Measurements from ENCODE around the gene ERCC4.
"Not testable (repeated sequence)": the region's sequence is repeated elsewhere in the genome, so short reads cannot be mapped to it uniquely, and the experiment has no call there.

The ERCC4 gene

DNA sequence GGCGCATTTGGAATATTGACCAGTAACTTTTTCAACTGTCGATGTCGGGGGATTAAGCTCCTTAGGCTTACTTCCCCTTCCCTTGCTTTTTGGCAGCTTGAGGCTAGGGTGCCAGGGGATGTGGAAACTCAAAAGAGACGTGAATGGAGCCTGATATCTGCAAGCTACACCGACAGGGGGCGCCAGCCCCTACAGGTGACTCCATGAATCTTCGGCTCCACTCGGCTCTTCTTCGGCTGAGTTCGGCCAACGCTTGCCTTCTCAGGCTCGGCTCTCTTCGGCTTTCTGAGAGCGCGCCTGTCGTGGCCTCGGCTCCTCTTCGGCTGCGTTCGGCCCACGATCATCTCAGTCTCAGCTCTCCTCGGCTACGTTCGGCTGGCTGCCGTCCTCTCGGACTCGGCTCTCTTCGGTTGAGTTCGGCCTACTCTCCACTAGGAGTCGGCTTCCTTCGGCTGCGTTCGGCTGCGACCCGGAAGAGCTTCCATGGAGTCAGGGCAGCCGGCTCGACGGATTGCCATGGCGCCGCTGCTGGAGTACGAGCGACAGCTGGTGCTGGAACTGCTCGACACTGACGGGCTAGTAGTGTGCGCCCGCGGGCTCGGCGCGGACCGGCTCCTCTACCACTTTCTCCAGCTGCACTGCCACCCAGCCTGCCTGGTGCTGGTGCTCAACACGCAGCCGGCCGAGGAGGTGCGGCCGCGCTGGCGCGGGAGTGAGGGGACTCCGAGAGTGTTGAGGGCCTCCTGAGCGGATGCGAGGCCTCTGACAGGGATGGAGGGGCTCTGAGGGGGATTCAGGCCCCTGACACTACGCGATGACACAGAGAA lies at the start of gene ERCC4:
Gene ERCC4, plus strand, starts transcription at position 472 of the 827 bp plus-strand sequence. Its CDS starts 12 bp downstream, at position 484.
- DNase-seq (ENCODE audit: insufficient read length, low spot score) (peak; percentile 95), FAIRE-seq (peak; percentile 98)

DNA sequence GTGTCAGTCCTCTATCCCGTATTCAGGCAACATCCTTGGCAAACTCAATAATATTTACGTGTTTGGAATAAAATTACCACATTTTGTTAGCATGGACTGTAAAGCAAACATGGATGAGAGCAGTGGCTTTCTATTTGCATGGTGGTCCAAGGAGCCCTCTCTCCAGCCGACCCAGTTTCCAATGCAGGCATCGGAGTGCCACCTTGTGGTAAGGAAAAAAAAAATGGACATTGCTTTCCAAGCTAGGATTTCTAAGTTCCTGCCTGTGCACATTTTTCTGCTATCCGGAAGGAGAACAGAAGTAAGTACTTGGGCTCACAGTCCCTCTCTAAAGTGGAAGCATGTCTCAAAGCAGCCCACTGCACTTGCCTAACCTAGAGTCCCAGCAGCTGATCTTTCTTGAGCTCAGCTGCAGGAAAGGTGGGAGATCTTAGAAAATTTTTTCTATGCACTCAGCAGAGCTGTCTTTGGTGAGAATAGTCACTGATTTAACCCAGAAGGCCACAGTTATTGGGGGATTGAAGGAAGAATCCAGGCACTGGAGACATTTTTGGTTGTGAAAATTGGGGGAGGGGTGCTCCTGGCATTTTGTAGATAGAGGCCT lies 46.0 kb upstream of the ERCC4 start:
- FAIRE-seq: no peak
- DNase-seq (ENCODE audit: insufficient read length, low spot score): peak; percentile 32

DNA sequence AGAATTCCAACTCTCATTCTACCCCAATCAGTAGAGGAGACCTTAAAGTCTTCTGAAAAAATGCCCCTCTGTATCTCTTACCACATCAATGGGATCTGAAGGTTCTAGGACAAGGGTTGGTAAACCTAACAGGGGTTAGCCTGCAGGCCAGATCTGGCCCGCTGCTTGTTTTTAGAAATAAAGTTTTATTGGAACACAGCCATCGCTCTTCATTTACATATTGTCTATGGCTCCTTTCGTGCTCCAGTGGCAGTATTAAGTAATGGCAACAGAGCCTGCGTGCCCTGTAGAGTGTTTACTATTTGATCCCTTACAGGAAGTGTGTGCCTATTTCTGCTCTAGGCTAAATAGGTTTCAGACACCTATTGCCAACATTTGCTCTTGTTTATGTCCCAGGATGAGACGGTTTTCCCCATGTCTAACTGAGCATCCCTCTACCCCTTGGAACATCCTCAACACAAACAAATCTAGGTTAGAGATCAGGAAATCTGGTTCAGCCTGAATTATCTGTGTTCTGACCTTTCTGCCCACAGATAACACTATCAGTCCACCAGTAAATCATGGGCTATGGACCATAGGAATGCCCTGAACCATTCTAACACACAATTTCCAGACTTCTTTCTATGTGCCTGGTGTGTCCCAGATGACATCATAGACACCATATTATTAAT lies 44.2 kb upstream of the ERCC4 start:
- DNase-seq (ENCODE audit: insufficient read length, low spot score) (no peak), FAIRE-seq (no peak)

DNA sequence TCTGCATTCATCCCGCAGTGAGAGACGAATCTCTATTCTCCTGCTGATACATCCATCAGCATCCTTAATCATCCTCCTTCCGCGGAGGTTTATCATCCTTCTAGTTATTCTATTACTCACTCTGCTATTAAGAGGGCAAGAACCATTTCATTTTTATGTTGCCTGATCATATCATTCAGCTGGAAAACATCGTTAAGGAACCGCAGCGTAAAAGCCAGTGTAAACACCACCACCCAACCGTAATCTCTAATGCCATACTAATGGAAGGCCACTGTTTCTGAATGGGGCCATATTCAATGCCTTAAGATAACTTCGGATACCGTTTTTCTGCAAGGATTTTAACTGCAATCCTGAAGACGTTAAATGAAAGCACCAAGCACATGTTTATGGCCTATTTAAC lies 36.7 kb upstream of the ERCC4 start:
- DNase-seq (ENCODE audit: insufficient read length, low spot score) (no peak), FAIRE-seq (no peak)

DNA sequence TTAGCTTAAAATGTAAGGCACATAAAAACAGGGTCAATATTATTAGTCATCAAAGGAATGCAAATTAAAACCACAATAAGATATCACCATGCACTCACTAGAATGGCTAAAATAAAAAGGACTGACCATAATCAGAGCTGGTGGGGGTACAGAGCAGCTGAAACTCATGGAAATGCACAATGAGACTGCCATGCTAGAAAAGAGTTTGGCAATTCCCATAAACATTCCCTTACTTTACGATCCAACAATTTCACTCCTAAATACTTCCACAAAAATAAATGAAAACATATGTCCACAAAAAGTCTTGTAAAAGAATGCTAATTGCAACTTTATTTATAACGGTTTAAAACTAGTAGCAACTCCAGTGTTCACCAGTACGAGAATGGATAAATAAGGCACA lies 36.1 kb upstream of the ERCC4 start:
- FAIRE-seq: no peak
- DNase-seq (ENCODE audit: insufficient read length, low spot score): no peak

DNA sequence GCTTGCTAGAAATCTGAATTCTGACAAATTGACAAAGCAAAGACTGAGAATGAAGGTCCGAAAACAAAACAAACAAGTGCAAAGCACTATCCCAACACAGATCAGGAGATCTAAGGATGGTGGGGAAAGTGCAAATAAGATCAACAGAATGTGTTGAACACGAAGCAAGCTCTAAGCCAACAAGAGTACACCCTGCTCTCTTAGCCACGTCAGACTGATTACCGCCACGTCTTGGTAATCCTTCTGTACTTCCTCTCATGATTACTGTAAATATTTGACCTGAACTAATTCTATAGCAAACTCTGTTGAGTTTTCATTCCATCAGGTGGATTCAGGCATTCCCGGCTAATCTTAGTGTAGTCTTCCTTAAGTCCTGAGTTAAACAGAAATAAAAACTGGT lies 34.3 kb upstream of the ERCC4 start:
- FAIRE-seq (no peak), DNase-seq (ENCODE audit: insufficient read length, low spot score) (no peak)

DNA sequence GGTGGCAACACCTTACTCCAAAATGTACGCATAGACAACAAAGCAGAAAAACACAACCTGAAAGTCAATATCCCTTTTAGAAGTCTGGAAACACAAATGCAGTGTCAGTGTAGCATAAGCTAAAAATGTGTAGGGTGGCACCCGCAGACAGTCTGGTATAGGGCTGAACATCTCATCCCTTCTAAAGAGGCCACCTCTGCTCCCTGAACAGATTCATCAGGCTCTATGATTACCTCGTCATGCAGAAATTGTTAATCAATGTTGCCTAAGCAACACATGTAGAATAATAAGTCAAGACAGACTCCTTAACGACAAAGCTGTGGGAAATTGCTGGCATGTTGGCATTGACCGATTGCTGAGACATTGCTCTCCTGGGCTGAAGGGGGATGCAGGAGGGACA lies 33.3 kb upstream of the ERCC4 start:
- no peak for DNase-seq (ENCODE audit: insufficient read length, low spot score)
- no peak for FAIRE-seq

DNA sequence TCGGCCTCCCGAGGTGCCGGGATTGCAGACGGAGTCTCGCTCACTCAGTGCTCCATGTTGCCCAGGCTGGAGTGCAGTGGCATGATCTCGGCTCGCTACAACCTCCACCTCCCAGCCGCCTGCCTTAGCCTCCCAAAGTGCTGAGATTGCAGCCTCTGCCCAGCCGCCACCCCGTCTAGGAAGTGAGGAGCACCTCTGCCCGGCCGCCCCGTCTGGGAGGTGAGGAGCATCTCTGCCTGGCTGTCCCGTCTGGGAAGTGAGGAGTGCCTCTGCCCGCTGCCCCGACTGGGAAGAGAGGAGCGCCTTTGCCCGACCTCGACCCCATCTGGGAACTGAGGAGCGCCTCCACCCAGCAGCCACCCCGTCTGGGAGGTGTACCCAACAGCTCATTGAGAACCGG lies 30.6 kb upstream of the ERCC4 start:
- not testable (repeated sequence) for FAIRE-seq; DNase-seq (ENCODE audit: insufficient read length, low spot score)

DNA sequence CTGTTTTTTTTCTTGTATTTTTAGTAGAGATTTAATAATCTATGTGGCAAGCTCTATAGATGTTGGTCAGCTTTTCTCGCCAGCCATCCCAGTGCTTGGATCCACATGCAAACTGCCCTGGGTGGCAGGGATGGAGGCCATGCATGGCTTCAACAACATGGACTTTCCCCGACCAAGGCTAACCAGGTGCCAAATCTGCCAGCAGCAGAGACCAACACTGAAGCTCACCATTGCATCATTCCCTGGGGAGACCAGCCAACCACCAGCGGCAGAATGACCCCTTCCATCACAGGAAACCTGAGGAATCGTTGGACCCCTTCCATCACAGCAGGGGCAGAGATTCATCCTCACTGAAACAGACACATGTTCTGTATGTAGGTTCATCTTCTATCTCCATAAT lies 27.7 kb upstream of the ERCC4 start:
- no peak for FAIRE-seq
- no peak for DNase-seq (ENCODE audit: insufficient read length, low spot score)

DNA sequence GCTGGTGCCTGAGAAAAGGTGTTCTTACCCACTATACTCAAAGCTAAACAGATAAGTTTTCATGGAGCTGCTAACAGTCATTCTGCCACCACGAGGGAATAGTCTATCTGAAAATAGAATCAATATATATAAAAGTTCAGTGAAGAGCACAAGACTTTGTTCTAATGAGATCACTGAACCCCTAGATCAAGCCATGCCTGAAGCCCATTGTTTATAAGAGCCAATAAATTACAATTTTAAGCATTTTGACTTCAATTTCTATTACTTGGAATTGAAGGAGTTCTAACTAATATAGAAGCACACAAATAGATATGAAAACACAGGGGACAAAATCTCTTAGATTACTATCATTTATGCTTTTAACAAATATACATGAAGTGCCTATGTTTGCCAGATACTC lies 24.4 kb upstream of the ERCC4 start:
- no peak for FAIRE-seq
- no peak for DNase-seq (ENCODE audit: insufficient read length, low spot score)

DNA sequence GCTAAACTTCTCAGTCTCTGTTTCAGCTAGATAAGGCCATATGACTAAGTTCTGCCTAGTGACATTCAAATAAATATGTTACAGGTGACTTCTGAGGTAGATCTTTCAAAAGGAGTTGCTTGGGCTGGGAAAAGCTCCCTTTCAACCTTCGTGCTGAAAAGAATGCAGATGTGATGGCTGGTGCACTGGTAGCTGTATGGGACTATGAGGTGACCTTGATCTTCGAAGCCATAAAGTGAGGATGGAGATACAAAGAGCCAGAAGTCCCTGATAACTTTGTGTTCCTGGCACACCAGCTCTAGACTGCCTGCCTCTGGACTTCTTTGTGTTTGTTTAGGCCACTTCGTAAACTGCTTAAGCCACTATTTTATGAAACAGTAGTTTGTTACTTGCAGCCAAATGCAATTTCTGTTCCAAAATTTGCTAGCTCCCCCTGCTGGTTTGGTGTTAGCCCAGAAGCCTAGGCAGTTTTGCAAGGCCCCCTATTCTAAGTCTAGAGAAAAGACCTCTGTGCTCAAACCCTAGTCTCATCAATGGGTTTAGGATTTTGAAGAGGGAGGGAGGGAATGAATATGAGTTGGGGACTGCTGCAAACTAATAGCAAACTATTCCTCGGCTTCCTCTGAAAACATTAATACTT lies 23.3 kb upstream of the ERCC4 start:
- DNase-seq (ENCODE audit: insufficient read length, low spot score): no peak
- FAIRE-seq: no peak

DNA sequence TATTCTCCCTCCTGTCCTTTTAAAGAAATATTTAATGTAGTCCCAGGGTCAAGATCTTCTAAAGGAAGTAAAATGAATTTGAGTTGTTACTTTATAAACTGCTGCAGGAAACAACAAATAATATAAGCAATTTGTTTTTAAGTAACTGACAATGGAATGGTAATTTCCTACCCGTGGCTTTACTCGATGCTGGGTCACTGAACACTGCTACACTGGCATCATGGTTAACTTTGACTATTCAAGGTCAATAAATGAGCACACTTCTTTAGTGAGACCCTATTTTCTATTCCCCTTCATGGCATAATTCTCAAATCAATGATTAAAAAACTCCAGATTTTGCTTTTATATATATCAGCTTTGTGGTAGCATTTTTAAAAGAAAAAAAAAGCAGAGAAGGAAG lies 22.1 kb upstream of the ERCC4 start:
- DNase-seq (ENCODE audit: insufficient read length, low spot score) (no peak), FAIRE-seq (no peak)

DNA sequence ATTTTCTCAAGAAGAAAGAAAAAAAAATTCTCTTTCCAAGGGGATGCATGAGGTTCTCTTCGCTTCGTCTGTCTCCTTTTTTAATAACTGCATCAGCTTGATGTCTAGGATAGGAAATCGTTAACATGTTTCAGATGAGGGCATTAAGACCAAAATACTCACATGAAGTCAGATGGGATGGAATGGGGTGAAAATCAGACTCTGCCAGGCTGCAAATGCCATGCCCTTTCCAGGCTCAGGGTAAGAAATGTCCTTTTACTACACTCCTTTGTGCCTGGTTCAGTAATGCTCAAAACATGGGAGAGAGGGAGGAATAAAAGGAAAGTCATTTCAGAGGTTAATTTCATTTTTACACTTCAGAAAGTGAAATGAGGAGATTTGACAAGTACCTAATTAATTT lies 21.7 kb upstream of the ERCC4 start:
- FAIRE-seq (no peak), DNase-seq (ENCODE audit: insufficient read length, low spot score) (no peak)

DNA sequence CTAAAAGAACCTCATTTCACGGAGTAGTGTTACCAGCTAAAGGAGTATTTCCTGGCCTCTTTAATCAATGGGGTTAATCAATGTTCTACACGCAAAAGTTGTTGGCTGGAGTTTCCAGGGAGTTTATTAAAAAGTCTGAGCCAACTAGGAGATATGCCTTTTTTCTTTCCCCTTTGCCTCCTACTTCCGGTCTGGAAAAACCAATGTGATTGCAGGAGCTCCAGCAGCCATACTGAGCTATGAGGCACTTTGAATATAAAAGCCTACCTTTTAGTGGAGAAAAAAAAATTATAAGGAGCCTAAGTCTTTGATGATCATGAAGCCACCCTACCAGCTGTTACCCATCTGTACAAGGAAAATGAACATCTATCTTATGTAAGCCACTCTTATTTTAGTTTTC lies 17.9 kb upstream of the ERCC4 start:
- no peak for FAIRE-seq
- DNase-seq (ENCODE audit: insufficient read length, low spot score): no peak

DNA sequence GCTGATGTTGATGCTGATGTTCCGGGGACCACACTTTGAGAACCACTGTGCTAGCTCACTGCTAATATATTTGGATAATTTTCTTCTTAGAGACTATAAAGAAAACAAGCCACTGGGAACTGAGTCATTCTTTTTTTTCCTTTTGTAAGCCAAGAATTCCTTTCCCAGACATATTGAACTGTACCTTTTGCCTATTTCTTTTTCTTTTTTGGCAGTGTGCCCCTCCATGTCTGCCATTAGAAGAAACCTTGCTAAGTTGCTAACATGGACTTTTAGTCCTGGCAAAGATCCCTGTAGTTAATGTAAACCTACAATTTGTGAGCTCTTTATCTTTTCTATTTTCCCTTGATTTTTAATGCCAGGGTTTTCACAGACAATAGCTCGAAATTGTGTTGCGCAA lies 17.3 kb upstream of the ERCC4 start:
- FAIRE-seq (no peak), DNase-seq (ENCODE audit: insufficient read length, low spot score) (no peak)

DNA sequence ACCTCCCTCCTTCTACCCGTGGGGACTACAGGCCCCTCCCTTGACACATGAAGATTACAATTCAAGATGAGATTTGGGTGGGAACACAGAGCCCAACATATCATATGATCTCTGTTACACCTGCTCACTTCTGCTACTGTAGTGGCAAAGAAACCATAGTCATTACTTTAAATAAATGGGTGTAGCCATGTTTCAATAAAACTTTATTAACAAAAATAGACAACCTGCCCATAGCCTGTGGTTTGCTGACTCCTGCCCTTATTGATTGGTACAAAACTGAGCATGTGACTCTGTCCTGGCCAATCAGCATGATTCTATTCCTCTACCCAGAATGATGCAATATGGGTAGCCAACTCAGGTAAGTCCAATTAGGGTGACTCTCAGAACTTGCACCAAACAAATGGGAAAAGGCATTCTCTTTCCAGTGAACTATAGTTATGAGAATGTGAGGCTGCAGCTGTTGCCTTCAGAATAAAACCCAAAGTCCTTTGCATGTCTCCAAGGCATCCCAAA lies 15.7 kb upstream of the ERCC4 start:
- DNase-seq (ENCODE audit: insufficient read length, low spot score) (no peak), FAIRE-seq (no peak)

DNA sequence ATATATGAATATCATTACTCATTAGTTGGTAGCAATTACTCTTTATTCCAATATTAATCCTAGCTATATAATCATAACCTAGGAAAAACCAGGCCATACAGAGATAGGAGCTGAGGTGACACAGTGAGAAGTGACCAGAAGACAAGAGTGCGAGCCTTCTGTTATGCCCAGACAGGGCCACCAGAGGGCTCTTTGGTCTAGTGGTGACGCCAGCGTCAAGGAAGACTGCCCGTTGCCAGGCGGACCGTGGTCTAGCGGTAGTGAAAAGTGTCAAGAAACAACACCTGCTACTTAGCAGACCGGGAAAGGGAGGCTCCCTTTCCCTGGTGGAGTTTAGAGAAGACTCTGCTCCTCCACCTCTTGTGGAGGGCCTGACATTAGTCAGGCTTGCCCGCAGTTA lies 15.1 kb upstream of the ERCC4 start:
- not testable (repeated sequence) for FAIRE-seq; DNase-seq (ENCODE audit: insufficient read length, low spot score)

DNA sequence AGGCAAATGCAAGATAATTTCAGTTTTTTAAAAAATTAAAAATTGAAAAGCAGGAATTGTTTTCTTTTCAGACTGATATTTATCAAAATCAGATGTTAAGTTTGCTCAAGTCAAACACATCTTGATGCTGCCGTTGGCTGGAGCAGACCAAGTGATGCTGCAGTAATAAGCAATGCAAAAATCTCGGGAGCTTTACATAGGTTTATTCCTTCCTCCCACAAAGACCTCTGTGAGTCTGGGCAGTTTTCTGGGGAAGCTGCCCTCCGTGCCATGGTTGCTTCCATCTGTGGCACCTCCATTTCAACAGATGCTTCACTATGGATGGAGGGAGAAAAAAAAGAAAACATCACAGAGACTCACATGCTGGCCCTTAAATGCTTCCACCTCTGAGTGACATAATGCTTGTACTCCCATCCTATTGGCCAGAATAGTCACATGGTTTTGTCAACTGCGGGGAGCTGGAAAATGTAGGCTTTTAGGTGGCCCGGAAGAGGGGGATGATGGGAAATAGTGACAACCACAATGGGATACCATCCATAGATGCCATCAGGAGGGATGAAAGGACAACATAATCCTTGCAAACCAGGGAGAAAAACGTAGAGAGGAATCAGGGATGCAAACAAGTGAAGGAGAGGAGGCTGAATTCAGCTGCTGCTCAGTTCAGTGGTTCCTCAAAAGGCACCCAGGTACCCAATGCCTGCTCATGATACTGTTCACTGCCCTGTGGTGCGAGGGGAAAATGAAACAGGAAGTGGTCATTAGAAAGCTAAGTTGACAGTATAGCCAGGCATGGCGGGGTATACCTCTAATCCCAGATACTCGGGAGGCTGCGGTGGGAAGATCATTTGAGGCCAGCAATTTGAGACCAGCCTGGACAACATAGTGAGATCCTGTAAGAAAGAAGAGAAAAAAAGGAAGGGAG lies 13.5 kb upstream of the ERCC4 start:
- DNase-seq (ENCODE audit: insufficient read length, low spot score) (no peak), FAIRE-seq (no peak)

DNA sequence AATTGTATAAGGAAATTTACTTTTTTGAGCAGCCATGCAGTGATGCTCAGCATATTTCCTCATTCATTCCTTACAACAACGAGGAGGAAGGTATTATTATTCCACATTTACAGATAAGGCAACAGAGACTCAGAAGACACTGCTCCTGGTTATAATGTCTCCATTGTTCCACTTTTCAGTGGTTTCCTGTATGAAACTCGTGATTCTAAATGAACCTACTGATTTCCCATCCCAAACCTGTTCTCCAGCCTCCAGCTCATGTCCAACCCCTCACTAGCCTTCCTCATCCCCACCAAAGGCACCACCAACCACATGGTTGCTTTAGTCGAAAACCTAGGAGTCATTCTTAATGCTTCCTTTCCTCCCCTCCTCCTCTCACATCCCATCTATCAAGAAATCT lies 12.5 kb upstream of the ERCC4 start:
- no peak for FAIRE-seq
- no peak for DNase-seq (ENCODE audit: insufficient read length, low spot score)

DNA sequence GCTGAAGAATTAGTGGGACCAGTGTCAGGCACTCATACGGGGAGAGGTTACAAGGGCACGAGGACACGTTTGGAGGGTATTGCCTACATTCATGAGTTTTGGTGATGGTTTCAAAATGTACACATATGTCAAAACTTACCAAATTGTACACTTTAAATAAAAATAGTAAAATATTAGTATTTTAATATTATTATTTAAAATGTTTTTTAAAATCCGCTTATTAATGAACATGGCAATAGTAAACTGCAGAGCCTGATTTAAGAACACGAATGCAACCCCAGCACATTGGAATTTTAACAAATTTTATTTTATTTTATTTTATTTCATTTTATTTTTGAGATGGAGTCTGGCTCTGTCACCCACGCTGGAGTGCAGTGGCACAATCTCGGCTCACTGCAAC lies 10.9 kb upstream of the ERCC4 start:
- no peak for FAIRE-seq
- no peak for DNase-seq (ENCODE audit: insufficient read length, low spot score)
